ENCODE measurements around the gene ZNF407. TPM values are rescaled to one million over a fixed set of nuclear protein-coding genes. Genes with fewer than 3 reads are reported as not detected.

The ZNF407 gene
- total and polyA plus RNA-seq, 2 of the 13 experiments (the other 11 are each of a cell fraction or from before 2014, with no cell fraction given): 2.3 to 8.7 TPM

DNA sequence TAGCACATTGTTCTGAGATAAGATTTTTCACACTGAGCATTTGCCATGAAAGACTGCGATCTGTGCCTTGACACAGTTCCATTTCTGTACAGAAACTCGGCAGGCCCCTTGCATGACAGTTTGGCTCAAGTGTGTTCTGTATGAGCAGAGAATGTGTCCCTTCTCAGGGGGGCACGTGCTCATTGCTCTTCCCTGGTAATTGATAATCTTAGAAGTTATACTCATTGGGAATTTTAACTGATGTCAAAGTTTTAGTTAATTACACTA, 440.0 kb downstream of the ZNF407 start (continued):
- TF ChIP-seq, protein P1, sequence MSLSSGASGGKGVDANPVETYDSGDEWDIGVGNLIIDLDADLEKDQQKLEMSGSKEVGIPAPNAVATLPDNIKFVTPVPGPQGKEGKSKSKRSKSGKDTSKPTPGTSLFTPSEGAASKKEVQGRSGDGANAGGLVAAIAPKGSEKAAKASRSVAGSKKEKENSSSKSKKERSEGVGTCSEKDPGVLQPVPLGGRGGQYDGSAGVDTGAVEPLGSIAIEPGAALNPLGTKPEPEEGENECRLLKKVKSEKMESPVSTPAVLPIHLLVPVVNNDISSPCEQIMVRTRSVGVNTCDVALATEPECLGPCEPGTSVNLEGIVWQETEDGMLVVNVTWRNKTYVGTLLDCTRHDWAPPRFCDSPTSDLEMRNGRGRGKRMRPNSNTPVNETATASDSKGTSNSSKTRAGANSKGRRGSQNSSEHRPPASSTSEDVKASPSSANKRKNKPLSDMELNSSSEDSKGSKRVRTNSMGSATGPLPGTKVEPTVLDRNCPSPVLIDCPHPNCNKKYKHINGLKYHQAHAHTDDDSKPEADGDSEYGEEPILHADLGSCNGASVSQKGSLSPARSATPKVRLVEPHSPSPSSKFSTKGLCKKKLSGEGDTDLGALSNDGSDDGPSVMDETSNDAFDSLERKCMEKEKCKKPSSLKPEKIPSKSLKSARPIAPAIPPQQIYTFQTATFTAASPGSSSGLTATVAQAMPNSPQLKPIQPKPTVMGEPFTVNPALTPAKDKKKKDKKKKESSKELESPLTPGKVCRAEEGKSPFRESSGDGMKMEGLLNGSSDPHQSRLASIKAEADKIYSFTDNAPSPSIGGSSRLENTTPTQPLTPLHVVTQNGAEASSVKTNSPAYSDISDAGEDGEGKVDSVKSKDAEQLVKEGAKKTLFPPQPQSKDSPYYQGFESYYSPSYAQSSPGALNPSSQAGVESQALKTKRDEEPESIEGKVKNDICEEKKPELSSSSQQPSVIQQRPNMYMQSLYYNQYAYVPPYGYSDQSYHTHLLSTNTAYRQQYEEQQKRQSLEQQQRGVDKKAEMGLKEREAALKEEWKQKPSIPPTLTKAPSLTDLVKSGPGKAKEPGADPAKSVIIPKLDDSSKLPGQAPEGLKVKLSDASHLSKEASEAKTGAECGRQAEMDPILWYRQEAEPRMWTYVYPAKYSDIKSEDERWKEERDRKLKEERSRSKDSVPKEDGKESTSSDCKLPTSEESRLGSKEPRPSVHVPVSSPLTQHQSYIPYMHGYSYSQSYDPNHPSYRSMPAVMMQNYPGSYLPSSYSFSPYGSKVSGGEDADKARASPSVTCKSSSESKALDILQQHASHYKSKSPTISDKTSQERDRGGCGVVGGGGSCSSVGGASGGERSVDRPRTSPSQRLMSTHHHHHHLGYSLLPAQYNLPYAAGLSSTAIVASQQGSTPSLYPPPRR (CRISPR knock-in tag; IDR thresholded peaks at IDR 0.05; ENCODE audit: borderline replicate concordance): no peak
- TF ChIP-seq, protein P2, sequence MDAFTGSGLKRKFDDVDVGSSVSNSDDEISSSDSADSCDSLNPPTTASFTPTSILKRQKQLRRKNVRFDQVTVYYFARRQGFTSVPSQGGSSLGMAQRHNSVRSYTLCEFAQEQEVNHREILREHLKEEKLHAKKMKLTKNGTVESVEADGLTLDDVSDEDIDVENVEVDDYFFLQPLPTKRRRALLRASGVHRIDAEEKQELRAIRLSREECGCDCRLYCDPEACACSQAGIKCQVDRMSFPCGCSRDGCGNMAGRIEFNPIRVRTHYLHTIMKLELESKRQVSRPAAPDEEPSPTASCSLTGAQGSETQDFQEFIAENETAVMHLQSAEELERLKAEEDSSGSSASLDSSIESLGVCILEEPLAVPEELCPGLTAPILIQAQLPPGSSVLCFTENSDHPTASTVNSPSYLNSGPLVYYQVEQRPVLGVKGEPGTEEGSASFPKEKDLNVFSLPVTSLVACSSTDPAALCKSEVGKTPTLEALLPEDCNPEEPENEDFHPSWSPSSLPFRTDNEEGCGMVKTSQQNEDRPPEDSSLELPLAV (CRISPR knock-in tag; conservative IDR thresholded peaks at IDR 0.05; ENCODE audit: low read depth): no peak
- no peak for TF ChIP-seq KDM5A (IDR thresholded peaks at IDR 0.05; ENCODE audit: borderline replicate concordance, low read length)

DNA sequence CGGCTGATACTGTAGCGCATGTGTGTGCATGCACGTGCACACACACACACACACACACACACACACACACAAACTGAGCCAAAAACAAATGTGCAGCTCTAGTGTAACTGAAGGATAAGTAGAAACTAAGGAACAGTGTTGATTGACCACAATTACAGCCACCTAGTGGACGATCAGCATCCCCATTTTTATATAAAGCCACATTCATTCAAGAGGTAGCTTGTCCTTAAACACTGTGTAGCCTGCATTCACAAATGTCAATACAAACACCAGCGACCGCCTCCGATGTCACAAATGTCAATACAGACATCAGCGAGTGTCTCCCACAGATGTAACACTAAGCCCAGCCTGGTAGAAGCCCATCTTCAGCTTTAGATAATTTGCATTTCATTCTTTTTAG, 443.9 kb downstream of the ZNF407 start:
- Histone ChIP-seq H3K27me3 (ENCODE audit: control insufficient read depth in 1 of 2, insufficient read depth in 2 of 2, low read length in 2 of 2) (no peaks in the 10 kb centered on the region; a peak in 1 of 5 replicates), H4K20me1 (ENCODE audit: insufficient read depth, low read length) (no peaks in the 10 kb centered on the region), H3K4me3 (replicated peaks in 1 of 3; ENCODE audit: insufficient read depth in 1 of 3, low read depth in 2 of 3, low read length in 3 of 3) (no peak overlapping the region), H3K9me3 (ENCODE audit: low read length) (no peaks in the 10 kb centered on the region), H3K79me2 (ENCODE audit: insufficient read depth, low read length) (no peaks in the 10 kb centered on the region), H3K4me1 (ENCODE audit: insufficient read depth, low read length) (no peaks in the 10 kb centered on the region), H3K4me2 (ENCODE audit: low read depth, low read length) (no peak overlapping the region), H3K27ac (ENCODE audit: extremely low read length, insufficient read depth, low read length) (no peak overlapping the region), H3K36me3 (replicated peaks in 1 of 2; ENCODE audit: control insufficient read depth in 1 of 2, insufficient read depth in 2 of 2, low read length in 2 of 2) (no peaks in the 10 kb centered on the region), H2AFZ (ENCODE audit: low read length) (no peak overlapping the region), H3K9ac (ENCODE audit: insufficient read depth, low read depth, low read length) (no peak overlapping the region)
- TF ChIP-seq AGO1 (IDR thresholded peaks at IDR 0.05; ENCODE audit: low read depth, low read length, poor library complexity, severe bottlenecking) (no peak), STAG1 (CRISPR knock-in tag; IDR thresholded peaks at IDR 0.05) (peak; percentile 34), IRX3 (CRISPR knock-in tag; IDR thresholded peaks at IDR 0.05; ENCODE audit: borderline replicate concordance, low read depth) (no peak), DMAP1 (CRISPR knock-in tag; IDR thresholded peaks at IDR 0.05) (no peak)
- TF ChIP-seq, protein P3, sequence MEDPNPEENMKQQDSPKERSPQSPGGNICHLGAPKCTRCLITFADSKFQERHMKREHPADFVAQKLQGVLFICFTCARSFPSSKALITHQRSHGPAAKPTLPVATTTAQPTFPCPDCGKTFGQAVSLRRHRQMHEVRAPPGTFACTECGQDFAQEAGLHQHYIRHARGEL (CRISPR knock-in tag; IDR thresholded peaks at IDR 0.05): no peak
- TF ChIP-seq, protein P4, sequence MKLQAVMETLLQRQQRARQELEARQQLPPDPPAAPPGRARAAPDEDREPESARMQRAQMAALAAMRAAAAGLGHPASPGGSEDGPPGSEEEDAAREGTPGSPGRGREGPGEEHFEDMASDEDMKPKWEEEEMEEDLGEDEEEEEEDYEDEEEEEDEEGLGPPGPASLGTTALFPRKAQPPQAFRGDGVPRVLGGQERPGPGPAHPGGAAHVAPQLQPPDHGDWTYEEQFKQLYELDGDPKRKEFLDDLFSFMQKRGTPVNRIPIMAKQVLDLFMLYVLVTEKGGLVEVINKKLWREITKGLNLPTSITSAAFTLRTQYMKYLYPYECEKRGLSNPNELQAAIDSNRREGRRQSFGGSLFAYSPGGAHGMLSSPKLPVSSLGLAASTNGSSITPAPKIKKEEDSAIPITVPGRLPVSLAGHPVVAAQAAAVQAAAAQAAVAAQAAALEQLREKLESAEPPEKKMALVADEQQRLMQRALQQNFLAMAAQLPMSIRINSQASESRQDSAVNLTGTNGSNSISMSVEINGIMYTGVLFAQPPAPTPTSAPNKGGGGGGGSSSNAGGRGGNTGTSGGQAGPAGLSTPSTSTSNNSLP (IDR thresholded peaks at IDR 0.05; ENCODE audit: low read depth, low read length): 0 out of 2 replicates have a peak, but pooled peaks have one; percentile 31
- TF ChIP-seq, protein P5, sequence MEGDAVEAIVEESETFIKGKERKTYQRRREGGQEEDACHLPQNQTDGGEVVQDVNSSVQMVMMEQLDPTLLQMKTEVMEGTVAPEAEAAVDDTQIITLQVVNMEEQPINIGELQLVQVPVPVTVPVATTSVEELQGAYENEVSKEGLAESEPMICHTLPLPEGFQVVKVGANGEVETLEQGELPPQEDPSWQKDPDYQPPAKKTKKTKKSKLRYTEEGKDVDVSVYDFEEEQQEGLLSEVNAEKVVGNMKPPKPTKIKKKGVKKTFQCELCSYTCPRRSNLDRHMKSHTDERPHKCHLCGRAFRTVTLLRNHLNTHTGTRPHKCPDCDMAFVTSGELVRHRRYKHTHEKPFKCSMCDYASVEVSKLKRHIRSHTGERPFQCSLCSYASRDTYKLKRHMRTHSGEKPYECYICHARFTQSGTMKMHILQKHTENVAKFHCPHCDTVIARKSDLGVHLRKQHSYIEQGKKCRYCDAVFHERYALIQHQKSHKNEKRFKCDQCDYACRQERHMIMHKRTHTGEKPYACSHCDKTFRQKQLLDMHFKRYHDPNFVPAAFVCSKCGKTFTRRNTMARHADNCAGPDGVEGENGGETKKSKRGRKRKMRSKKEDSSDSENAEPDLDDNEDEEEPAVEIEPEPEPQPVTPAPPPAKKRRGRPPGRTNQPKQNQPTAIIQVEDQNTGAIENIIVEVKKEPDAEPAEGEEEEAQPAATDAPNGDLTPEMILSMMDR (CRISPR knock-in tag; IDR thresholded peaks at IDR 0.05): peak; percentile 22; the same call in 1 of the 2 replicates
- ATAC-seq (0 out of 3 replicates have a peak, but pooled peaks have one; percentile 41), FAIRE-seq (no peak), DNase-seq (ENCODE audit: low spot score) (no peak)
- WGBS (ENCODE audit: low lambda C conversion rate): 91% methylated on average over 8 of the region's 8 CpGs
- in situ Hi-C loops (cut with HindIII; ENCODE audit: extremely low pct_ligation_motif_present, low pct_unique_long_range_greater_than_20kb) (no loop called here), intact Hi-C loops (cut with micrococcal nuclease; ENCODE audit: unreplicated experiment) (loop anchor here (1.0 kb wide), 1 partner anchor 389 kb away; no protein-coding TSS in a partner anchor)
- BruUV-seq (replicated peaks): no TSS peak
- ChIA-PET POLR2A (no interaction called here), CTCF (ENCODE audit: low intra/inter-chr PET ratio, low total read pairs) (no interaction called here)
